Cerebellar cortex (tissue), 1 donor: Measurements from ENCODE around the gene TRPM5.
A peak's percentile ranks its signal among the peaks of the same experiment; 100 is the strongest.

ENCODE experiments used
- DNase-seq: peaks from one replicate; pipeline ENCODE4 v3.0.0-alpha.2; 2015; ENCODE audit warnings: low spot score

The TRPM5 gene

DNA sequence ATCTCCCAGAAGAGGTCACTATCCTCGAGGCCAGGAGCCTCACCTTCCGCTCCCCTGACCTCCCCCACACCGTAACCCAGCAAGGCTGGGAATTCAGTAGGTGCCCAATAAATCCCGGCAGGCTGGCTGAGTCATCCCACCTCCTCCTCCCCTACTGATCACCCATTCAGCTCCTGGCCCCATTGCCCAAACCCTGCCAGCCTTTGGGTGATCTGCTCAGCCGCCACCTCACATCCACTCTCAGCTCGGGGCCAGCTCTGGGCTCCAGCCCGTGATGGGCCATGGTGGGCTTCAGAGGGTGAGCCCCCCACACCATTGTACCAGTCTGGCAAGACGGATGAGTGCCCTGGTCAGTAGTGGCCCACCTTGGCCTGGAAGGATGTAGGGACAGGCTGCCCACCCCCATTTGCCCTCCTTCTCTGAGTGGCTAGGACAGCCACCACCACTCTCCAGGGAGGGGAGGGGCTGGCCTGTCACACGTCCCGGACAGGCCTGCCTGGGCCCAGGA lies 8.2 kb downstream of the TRPM5 start:
- no peak for DNase-seq

DNA sequence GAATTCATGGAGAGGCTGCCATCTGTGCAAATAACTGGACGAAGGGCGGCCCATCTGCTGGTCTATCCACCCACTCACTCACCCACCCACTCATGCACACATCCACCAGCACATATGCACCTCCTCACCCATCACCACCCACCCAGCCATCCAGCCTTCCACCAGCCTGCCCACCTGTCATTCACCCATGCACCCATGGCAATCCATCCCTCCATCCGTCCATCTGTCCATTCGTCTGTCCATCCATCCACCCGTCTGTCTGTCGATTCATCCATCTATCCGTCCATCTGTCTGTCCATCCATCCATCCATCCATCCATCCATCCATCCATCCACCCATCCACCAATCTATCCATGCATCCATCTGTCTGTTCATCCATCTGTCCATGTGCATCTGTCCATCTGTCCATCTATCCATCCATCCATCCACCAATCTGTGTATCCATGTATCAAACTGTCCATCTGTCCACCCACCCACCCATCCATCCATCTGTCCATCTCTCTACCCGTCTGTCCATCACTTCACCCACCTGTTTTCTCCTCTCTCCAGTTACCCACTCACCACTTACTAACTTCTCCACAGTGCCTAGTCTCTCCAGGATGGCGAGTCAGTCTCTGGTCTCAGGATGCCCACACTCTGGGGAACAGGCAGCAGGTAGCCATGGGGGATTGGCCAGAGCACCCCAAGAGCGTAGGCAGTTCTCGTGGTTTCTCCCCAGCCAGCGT lies 8.9 kb downstream of the TRPM5 start:
- no peak for DNase-seq

DNA sequence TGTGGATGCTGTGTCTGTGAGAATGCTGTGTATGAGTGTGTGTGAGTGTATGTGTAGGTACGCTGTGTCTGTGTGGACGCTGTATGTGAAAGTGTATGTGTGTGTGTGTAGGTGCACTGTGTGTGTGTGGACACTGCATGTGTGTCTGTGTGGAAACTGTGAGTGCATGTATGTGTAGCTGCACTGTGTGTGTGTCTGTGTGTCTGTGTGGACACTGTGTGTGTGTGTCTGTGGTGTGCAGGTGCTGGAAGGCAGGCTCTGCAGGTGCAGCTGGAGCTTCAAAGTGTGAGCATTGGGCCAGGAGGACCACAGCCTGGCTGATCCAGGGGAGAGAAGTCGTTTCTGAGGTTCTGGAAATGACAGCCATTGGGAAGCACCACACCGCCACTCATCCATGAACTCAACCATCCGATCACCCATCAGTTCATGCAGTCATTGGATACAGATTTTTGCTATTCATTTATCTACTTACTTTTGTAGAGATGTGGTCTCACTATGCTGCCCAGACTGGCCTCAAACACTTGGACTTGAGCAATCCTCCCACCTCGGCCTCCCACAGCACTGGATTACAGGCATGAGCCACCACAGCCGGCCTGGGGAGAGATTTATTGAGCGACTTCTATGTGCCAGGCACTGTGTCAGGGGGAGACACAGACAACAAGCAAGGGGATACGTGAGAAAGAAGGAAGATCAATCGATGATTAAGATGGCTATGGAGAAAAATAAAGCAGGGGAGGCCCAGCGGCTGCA lies 9.6 kb downstream of the TRPM5 start:
- no peak for DNase-seq

DNA sequence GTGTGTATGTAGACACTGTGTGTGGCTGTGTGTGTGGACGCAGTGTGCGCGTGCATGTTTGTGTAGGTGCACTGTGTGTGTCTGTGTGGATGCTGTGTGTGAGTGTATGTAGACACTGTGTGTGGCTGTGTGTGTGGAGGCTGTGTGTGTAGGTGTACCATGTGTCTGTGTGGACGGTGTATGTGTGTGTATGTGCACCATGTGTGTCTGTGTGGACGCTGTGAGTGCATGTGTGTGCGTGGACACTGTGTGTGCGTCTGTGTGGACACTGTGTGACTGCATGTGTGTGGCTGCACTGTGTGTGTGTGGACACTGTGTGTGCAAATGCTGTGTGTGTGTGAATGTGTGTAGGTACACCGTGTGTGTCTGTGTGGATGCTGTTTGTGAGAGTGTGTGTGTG lies 10.3 kb downstream of the TRPM5 start:
- no peak for DNase-seq

DNA sequence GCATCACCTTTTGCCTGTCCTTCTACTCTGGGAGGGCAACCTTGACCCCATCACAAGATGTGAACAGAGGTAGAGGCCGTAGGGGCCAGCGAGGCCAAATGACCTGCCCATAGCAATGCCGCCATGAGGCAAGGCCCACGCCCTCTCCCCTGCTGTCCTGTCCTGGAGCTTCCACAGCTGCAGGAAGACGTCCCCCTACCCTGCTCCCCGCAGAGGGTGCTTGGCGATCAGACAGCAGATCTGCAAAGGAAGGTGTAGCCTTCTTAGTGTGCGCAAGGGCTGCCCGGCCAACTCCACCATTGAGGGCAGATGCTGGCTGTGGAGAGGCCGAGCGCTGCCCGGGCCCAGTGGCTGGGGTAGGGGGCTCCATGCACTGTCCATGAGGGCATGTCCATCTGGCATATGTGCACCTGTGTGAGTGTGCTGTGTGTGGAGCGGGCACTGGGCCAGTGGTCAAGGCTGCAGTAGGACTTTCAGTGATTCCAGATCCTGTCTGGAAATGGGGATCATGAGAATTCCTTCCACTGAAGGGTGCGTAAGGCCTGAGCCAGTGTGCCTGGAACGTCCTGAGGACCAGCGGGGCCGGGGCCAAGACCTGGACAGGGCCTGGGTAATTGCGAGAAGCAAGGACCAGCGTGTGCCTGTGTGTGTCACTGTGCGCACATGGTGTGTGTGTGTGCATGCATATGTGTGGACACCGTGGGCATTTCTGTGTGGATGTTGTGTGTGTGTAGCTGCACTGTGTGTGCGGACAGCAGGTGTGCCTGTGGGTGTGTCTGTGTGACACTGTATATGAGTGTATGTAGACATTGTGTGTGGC lies 11.0 kb downstream of the TRPM5 start:
- no peak for DNase-seq

DNA sequence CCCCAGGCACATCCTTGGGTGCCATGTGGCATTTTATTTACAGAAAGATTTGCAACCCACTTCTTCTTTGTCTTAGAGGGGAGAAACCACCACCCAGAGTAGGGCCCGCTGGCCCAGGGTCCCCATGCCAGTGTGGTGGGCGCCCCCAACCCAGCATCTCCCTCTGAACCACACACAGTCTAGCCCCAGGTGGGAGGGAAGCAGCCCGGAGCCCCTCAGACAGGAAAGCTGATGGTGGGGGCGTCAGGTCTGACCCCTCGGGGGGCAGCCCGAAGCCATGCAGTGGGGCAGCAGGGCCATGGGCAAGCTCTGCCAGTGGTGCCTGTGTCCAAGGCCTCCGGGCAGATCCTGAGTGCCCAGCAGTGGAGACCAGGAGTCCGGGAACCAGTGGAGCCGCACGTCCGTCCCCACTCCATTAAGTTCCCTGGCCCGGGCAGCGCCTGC lies 11.7 kb downstream of the TRPM5 start:
- DNase-seq = no peak

DNA sequence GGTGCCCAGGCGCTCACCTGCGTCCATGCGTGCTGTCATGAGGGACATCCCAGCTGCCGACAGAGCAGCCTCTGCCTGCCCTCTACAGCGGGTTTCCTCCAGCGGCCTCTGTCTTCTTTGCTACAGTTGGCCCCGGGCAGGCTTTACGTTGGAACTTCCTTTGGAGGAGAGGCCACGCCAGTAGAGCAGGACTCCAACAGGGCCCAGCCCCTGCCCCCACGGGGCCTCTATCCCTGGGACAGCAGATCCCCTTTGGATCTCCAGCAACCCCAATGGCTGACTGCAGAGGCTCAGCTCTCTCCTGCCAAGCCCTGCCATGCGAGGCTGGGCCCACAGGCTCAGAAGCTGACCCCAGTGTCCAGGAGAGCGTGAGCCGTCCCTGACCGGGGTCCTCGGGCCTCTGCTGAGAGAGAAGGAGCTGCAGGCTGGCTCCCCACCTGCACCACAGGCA lies 12.1 kb downstream of the TRPM5 start:
- DNase-seq = no peak

DNA sequence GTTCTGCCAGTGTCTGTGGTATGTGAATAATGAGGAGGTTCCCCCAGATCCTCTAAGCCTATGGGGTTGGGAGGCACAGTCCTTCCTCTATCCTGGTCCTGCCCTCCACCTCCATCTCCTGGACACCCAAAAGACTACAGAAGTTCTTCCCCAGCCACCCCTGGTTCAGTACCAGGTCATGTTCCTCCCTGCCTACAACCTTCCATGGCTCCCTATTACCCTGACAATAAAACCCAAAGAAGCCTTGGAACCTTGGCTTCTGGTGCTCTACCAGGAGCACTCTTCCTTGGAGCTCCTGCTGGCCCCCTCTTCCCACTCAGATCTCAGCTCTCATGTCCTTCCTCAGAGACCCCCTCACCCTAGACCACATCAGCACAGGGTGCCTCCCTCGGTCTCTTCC lies 12.9 kb downstream of the TRPM5 start:
- DNase-seq = no peak

DNA sequence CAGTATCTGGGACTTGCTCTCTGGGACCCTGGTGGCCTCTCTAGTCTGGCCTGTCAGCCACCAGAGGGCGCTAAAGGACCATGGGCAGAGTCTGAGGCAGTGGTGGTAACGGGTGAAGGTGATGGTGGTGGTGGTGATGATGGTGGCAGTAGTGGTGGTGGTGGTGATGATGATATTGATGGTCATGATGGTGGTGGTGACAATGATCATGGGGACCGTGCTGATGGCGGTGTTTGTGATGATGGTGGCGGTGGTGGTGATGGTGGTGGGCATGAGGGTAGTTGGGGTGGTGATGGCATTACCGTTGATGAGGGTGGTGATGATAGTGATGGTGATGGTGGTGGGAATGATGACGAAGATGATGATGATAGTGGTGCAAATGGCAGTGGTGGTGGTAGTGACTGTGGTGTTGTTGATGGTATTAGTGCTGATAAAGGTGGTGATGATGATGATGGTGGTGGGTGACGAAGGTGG lies 16.0 kb downstream of the TRPM5 start:
- DNase-seq = peak; percentile 49

DNA sequence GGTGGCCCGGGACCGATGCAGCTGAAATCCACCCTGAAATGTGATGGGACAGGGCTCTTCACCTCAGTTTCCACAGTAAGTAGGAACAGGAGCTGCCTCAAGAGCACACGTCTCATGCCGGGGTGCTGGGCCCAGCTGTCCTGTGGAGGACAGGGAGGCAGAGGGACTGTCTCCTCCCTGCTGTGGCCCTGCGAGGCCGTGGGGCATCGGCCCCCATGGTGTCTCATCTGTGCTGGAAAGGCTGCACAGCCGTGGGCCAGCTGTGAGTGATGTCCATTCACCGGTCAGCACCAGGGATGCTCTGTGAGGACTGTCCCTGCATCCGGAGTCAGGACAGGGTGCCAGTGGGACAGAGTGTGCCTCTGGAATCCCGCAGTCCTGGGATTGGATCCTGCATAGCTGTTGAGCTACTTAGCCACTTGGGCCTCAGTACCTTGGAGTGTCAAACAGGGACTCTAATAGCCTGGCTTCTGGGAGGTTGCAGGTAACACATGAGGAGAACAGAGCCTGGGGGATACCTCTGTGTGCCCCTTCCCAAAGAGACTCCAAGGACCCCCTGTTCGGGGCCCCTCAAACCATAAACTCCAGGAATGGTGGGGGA lies 16.5 kb downstream of the TRPM5 start:
- DNase-seq = no peak

DNA sequence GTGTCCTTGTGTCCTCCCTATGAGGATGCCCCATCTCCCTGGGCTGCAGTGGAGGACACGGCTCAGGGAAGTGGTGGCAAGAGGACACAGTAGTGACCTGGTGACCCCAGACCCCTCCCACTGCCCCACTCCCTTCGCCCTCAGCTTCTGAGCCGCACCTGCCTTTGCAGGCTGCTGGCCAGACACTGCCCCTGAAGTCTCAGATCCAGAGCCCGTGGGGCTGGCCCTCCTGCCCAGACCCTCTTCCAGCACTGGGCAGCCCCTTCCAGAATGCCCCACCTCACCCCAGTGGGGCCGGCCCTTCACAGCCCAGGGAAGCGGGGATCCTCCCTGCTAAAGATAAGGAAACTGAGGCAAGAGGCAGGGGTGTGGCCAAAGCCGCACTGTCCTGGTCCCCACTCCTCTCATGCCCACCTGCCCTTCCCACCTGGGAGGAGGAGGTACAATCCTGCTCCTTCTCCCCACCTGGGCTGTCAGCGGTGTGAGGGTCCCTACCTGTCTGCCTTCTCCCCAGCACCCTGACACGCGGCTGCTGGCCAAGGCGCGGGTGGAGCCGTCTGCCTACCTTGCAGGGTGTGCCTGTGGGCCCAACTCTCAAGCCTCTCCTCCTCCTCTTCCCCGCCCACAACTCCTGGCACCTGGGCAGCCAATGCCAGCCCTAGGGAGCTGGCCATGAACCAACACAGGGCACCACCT lies 17.3 kb downstream of the TRPM5 start:
- DNase-seq = no peak

DNA sequence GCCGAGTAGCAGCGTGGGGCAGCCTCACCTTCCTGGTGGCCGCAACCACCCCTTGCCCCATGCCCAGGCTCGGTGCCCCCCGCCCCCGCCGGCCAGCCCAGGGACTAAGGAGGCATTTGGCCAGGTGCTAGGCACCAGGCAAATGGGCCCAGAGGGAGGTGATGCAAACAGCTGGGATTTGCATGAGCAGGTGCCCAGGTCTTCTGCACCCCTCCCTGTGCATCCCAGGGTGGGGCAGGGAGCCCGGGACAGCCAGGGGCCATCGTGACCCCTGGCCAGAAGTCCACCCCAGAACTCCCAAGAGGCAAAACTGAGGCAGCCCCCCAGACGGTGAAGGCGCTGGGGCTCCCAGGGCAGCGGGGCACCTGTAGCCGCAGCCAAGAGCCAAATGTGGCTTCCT lies 18.1 kb downstream of the TRPM5 start:
- no peak for DNase-seq

DNA sequence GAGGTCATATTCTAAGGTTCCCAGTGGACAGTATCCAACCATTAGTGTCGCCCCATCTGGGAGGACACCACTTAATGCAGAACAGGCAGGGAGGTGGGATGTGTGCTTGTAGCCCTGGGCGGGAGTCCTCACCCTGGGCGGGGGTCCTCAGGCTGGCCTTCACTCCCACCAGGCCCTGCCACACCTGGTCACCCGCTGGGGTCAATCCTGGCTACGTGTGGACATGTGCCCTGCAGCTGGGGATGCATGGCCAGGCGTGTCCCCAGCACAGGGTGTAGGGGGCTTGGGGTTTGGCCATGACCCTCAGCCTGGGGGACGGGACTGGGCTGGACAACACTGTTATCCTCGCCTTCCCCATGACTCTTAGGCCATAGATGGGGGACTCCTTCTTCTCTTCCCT lies 18.8 kb downstream of the TRPM5 start:
- DNase-seq = no peak

DNA sequence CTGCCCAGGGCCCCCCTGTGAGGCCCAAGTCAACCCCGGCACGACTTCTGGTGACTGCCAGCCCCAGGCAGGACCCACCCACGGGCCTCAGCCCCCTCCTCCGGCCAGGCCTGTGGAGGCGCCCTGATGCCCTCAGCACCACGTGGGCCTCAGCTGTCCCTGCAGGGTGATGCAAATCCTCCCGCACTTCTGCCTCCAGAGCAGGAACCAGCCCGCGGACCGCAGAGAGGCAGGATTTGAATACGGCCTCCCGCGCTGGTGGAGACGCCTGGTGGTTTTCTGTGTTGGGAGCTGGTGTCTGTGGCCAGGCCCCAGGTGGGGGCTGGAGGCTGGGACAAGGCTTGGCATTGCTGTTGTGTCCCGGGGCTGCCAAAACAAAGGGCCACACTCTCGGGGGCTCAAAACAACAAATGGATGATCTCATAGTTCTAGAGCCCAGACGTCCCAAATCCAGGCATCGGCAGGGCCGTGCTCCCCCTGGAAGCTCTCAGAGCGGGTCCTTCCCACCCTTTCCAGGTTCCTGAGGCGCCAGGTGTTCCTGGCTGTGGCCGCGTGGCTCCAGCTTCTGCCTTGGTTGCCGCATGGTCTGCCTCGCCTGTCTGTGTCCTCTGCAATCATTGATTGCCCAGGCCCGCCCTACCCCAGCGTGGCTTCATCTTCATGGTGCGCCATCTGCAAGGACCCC lies 19.4 kb downstream of the TRPM5 start:
- no peak for DNase-seq

DNA sequence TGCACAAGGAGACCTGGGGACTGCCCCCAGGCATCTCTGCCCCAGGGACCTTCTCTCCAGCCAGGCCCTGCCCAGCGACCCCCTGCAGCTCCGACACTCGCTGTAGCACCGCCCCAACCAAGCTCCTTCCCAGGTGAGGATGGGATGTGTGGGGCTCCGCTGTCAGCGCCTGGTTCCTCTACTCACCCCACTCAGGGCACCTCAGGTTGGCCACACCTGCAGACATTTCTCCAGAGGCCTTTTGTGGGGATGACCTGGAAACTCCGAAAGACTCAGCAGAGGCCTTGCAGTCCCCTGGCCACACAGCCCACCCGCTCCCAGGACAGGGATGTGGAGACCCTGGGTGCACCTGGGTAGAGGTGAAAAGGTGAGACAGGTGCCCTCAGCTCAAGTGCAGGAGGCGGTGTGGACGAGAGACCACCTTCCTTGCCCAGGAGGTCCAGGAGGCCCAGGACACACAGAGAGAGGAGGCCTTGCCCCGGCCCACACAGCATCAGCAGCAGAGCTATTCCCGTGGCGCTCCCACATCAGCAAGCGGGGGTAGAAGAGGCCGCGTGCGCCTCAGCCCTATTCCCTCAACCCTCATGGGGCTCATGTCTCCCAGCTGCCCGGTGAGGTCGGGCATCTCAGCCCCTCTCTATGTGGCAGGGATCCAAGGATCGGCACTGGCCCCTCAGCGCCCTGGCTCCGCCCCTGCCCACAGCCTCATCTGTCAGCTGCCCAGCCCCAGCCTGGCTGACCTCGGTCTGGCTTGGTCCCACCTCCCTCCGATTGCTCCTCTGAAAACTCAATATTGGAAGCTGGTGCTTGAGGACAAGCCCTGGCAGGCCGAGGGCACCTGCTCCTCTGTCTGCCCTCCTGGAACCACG lies 20.9 kb downstream of the TRPM5 start:
- no peak for DNase-seq

DNA sequence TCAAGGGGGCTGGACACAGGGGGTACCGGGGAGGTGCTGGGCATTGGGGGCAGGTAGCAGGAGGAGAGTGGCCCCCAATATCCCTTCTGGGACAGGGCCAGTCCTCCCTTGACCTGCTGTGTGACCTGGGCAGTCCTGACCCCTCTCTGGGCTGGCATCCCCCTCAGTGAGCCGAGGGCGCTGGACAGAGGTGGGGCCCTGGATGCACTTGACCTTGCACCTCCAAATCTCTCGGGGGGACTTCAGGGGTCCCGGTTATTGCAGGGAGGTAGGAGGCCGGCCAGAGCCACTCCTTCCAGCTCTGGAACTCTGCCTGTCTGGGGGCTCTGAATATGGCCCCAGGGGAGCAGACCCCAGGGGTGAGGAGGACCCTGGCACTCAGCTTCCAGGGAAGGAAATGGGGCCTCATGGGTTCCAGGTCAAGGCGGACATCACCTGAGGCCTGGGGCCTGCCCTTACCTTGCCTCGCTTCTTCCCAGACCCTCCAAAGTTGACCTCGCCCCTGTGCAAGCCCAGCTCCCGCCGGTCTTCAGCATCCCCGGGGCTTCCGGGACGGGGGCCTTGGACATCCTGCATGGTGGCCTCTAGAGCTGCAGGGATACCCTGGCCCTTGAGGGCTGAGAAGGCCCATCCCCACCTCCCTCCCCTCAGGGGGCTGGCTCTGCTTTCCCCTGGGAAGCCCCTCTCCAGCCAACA lies 21.7 kb downstream of the TRPM5 start:
- DNase-seq = no peak

DNA sequence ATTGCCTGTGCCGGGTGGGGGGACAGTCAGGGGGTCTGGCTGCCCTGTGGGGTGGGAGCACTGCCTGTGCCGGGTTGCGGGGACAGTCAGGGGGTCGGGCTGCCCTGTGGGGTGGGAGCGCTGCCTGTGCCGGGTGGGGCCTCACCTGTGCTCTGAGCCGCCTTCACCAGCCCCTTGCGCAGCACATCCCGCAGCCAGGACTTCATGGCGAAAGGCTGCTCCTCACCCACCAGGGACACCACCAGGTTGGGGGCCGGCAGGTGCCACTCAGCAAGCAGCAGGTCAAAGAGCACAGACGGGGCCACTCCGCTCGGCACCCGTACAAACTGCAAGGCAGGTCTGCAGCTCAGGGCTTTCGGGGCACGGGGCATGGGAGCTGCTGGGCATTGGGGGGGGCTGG lies 22.3 kb downstream of the TRPM5 start:
- no peak for DNase-seq

DNA sequence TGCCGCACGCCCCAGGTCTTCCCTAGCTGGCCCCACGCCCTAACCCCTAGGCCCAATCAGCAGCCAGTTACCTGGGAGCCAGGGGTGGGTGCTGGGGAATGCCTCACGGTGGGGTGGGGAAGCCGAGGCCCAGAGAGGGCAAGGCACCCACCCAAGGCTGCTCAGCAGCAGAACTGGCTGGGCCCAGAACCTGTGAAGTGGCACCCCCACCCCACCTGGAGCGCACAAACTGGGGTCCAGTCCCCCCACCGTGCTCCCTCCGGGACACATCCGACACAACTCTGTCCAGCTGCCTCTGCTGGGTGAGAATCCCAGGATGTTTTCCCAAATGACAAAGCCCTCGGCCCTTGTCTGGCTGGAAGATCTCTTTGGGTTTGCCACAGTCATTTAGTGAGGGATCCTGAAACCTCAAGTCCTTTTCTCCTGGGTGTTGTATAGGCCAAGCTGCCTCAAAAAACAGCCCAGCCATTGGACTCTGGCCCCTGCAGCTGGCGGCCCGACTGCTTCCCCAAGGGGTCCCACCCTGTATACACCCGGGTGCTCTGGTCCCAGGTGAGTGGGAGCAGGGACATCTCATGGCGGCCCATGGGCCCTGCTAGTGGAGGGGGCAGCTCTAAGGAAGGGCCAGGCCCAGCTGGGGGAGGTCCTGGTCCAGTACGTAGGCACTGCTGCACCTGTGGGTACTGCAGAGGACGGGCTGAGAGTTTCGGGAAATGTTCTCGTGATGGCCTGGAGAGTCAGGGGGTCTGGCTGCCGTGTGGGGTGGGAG lies 22.9 kb downstream of the TRPM5 start:
- no peak for DNase-seq
